Activated B cell treated with CpG ODN at 0.5 μM for 24 hours (primary cell): ENCODE data around the gene ANKRD42. TPM values are rescaled to one million over a fixed set of nuclear protein-coding genes. Genes with fewer than 3 reads are reported as not detected.

Experiments
- ATAC-seq: fragments of 200-7000 bp; cut with Tn5 transposase; one replicate; pipeline ENCODE4 v1.10.0; 2021; ENCODE audit warnings: low read depth, mild to moderate bottlenecking, moderate library complexity
- CTCF ChIA-PET: fragments of 350-600 bp; sonication (Branson Sonifier 250); formaldehyde crosslinking; loops from one replicate; lab custom pipeline; 2021; ENCODE audit warnings: antibody characterized with exemption; lab: Charles Lee
- POLR2A ChIA-PET: fragments of 350-600 bp; sonication (Branson Sonifier 250); formaldehyde crosslinking; loops from one replicate; lab custom pipeline; 2021; ENCODE audit warnings: antibody characterized with exemption; lab: Charles Lee
- DNase-seq: peaks from one replicate; pipeline ENCODE4 v3.0.0; 2022
- H3K27ac Mint-ChIP-seq: one replicate; pipeline ENCODE4 v1.8.0; 2020; ENCODE audit warnings: mixed read lengths
- H3K27me3 Mint-ChIP-seq: one replicate; pipeline ENCODE4 v1.8.0; 2021; ENCODE audit warnings: mixed read lengths
- H3K36me3 Mint-ChIP-seq: one replicate; pipeline ENCODE4 v1.8.0; 2021; ENCODE audit warnings: low read depth, mixed read lengths
- H3K4me1 Mint-ChIP-seq: one replicate; pipeline ENCODE4 v1.8.0; 2021; ENCODE audit warnings: mixed read lengths
- H3K4me3 Mint-ChIP-seq: one replicate; pipeline ENCODE4 v1.8.0; 2020; ENCODE audit warnings: mild to moderate bottlenecking, mixed read lengths
- H3K9me3 Mint-ChIP-seq: one replicate; pipeline ENCODE4 v1.8.0; 2020; ENCODE audit warnings: mixed read lengths
- CTCF ChIP-seq: fragments of 200-600 bp; IDR thresholded peaks from one replicate; pipeline ENCODE4 v1.8.0; 2022; ENCODE audit warnings: antibody characterized with exemption, mild to moderate bottlenecking
- intact Hi-C: fragments of 100-400 bp; cut with micrococcal nuclease; formaldehyde crosslinking; loops from one replicate; pipeline ENCODE4 v1.15.1; 2024
- total RNA-seq: library from RNA; stranded (reverse); gene quantifications from 2 replicates; pipeline ENCODE4 v1.2.3, GENCODE V29; 2022

The ANKRD42 gene
- total RNA-seq, 1 donor from 2014 or later: 7.4 TPM

- peaks cover 79% of the 10 kb centered on the region for H3K36me3 Mint-ChIP-seq
- H3K4me1 Mint-ChIP-seq: peaks cover 10% of the 10 kb centered on the region
- DNase-seq (no peak), ATAC-seq (no peak)
- no peak for TF ChIP-seq CTCF
- intact Hi-C loops: no loop called here
- ChIA-PET CTCF (interaction anchor here (1.6 kb wide), 1 partner anchor 320 kb away, joined by 4 read pairs; no protein-coding TSS in a partner anchor), POLR2A (interaction anchor here (1.2 to 1.6 kb wide), 2 partner anchors 11 to 31 kb away, joined by 4 read pairs; partner anchors contain the start of gene PCF11)
- peak overlapping the region; percentile 32 for H3K27ac Mint-ChIP-seq
- no peaks in the 10 kb centered on the region for H3K9me3 Mint-ChIP-seq
- no peaks in the 10 kb centered on the region for H3K27me3 Mint-ChIP-seq
- no peak overlapping the region for H3K4me3 Mint-ChIP-seq
These were observed 6.0 kb upstream of the ANKRD42 start for GRCh38 chr11:83187465-83187864.

- peaks cover 68% of the 10 kb centered on the region for H3K36me3 Mint-ChIP-seq
- no peak for TF ChIP-seq CTCF
- CTCF ChIA-PET: no interaction called here
- H3K4me3 Mint-ChIP-seq: peak overlapping the region; percentile 55
- H3K27ac Mint-ChIP-seq: no peak overlapping the region
- POLR2A ChIA-PET: no interaction called here
- DNase-seq: no peak
- no peak for ATAC-seq
- peaks cover 45% of the 10 kb centered on the region for H3K4me1 Mint-ChIP-seq
- intact Hi-C loops: loop anchor here (5.0 kb wide), 1 partner anchor 269 kb away; no protein-coding TSS in a partner anchor
- H3K27me3 Mint-ChIP-seq: no peaks in the 10 kb centered on the region
- no peaks in the 10 kb centered on the region for H3K9me3 Mint-ChIP-seq
These were observed 2.0 kb upstream of the ANKRD42 start for GRCh38 chr11:83191491-83191890.

DNA sequence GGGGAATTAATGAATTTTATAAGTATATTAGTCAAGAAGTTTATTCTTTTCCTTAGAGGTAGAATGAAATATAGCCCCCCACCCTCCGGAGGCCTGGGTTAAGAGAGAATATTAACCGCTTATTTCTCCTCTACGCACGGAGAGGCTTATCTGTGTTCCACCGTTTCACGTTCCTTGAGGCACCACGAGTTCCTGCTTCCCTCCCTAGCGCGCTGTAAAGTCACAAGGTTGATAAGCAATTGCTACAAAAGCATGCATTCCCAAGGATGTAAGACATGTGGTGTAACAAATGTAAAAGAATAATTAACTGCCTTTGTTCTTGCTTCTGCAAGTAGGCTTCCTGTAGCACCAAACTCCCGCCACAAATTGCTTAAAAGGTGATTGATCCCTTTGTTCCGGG lies 1.5 kb upstream of the ANKRD42 start:
- Mint-ChIP-seq H3K27me3 (no peaks in the 10 kb centered on the region), H3K4me3 (peak overlapping the region; percentile 100), H3K4me1 (peaks cover 50% of the 10 kb centered on the region), H3K9me3 (no peaks in the 10 kb centered on the region), H3K27ac (no peak overlapping the region), H3K36me3 (peaks cover 63% of the 10 kb centered on the region)
- intact Hi-C loops: loop anchor here (5.0 kb wide), 1 partner anchor 270 kb away; no protein-coding TSS in a partner anchor
- no peak for TF ChIP-seq CTCF
- POLR2A ChIA-PET: no interaction called here
- DNase-seq (no peak), ATAC-seq (no peak)
- CTCF ChIA-PET: no interaction called here

- intact Hi-C loops: loop anchor here (1.0 to 5.0 kb wide), 5 partner anchors 35 to 291 kb away; partner anchors contain the start of genes CCDC90B, DDIAS and PCF11
- Mint-ChIP-seq H3K27me3 (no peaks in the 10 kb centered on the region), H3K27ac (peak overlapping the region; percentile 98), H3K4me3 (peak overlapping the region; percentile 100), H3K9me3 (no peaks in the 10 kb centered on the region), H3K36me3 (peaks cover 56% of the 10 kb centered on the region), H3K4me1 (peaks cover 51% of the 10 kb centered on the region)
- no peak for TF ChIP-seq CTCF
- ATAC-seq: no peak
- ChIA-PET POLR2A (interaction anchor here (0.8 to 2.3 kb wide), 7 partner anchors 13 to 292 kb away, joined by 3 to 22 read pairs (median 4); partner anchors contain the start of genes CCDC90B, DDIAS, PCF11 and PRCP), CTCF (no interaction called here)
- no peak for DNase-seq
These were observed 786 bp upstream of the ANKRD42 start for GRCh38 chr11:83192606-83193245.
